GM13977 (cell line): ENCODE data around the gene KIAA1191.

ENCODE experiments used
- DNase-seq: peaks from one replicate; pipeline ENCODE4 v3.0.0; 2012; ENCODE audit warnings: low spot score
- CTCF ChIP-seq: IDR thresholded peaks from 2 replicates; pipeline ENCODE4 v1.5.1; 2012; ENCODE audit warnings: mild to moderate bottlenecking, control low read depth; ENCODE audit not compliant: insufficient read depth; ENCODE audit errors: extremely low read depth, missing control alignments
- in situ Hi-C: fragments of 300-500 bp; cut with MboI; formaldehyde crosslinking; loops from one replicate; pipeline ENCODE4 v1.12.0; 2022; ENCODE audit warnings: low sequenced_read_pairs, low pct_unique_long_range_greater_than_20kb, mixed read lengths, inconsistent platforms; ENCODE audit not compliant: unreplicated experiment

Gene KIAA1191

GRCh38 chr5:176341325-176342157 is 20.0 kb downstream of the KIAA1191 start:
- no peak for DNase-seq
- no peak for TF ChIP-seq CTCF
- in situ Hi-C loops, result no loop called here

DNA sequence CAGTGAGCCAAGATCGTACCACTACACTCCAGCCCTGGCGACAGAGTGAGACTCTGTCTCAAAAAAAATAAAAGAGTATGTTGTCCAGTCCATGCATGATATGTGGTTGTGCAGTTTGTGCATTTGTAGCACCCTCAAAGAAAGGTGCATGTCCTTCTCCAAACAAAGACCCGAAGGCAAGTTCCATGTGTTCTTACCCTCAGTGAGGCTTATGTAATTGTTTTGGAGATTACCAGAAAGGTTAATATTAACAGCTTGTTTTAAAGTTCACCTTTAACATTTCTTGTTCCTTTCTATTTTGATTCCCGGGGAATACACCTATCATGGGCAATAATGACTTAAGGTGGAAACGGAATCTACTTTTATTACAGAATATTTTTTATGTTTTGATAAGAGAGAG is 22.3 kb downstream of the KIAA1191 start:
- TF ChIP-seq CTCF, result no peak
- in situ Hi-C loops, result no loop called here

GRCh38 chr5:176337913-176338312 is 23.7 kb downstream of the KIAA1191 start:
- in situ Hi-C loops, result no loop called here
- DNase-seq, result no peak
- no peak for TF ChIP-seq CTCF

More for the DNA sequence above, 22.3 kb downstream of the KIAA1191 start:
- no peak for DNase-seq

DNA sequence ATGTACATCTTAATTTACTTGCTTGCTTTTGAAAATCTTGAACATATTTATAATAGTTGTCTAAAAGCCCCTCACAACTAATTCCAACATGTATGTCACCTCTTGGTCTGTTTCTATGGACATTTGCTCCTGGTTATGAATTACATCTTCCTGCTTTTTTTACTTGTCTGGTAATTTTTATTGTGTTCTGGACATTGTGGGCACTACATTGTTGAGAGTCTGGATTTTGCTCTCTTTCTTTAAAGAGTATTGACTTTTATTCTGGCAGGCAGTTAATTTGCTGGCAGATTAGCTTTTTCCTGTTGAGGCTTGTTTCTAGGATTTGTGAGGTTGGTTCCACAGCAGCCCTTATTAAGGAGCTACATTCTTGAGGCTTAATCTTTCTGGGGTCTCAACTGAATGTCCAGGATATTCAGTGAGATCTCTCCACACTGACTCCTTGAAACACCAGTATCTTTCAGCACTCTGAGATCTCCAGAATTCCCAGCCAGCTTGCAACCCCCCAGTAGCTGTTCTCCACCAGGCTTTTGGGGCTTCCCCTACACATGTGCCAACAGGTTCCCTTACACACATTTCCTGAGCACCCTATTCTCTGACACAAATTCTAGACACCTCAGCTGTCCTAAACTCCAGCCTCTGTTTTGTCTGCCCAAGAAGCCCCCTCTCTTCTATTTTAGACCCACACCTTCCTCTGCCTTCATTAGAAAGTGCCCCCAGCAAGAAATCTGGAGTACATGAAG is 27.4 kb downstream of the KIAA1191 start:
- in situ Hi-C loops, result no loop called here
- DNase-seq, result no peak
- TF ChIP-seq CTCF, result no peak

DNA sequence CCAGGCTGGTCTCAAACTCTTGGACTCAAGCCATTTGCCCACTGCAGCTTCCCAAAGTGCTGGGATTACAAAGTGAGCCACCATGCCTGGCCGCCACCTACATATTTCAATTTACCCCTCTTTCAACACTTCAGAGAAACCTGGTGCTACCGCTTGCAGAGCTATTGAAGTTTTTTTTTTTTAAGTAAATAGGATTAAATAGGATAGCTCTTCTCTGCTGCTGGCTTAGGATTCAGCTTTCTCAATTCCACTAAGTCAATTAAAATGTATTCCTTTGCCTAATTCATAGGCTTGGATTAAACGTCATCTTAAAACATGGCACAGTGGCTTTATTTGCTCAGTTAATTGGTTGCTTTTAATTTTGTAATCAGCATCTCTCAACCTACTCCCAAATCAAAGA is 41.0 kb downstream of the KIAA1191 start:
- in situ Hi-C loops, result no loop called here
- TF ChIP-seq CTCF, result no peak
- no peak for DNase-seq

- in situ Hi-C loops, result no loop called here
- DNase-seq, result no peak
- TF ChIP-seq CTCF, result no peak
These were observed 41.6 kb downstream of the KIAA1191 start for GRCh38 chr5:176319827-176320554.
